IMR-90 (cell line): ENCODE results near the gene ILF3. TPM values are rescaled to one million over a fixed set of nuclear protein-coding genes. Genes with fewer than 3 reads are reported as not detected.

ENCODE experiments used
- ATAC-seq: fragments of 200-7000 bp; cut with Tn5 transposase; 2 replicates; pipeline ENCODE4 v1.9.1; 2020; ENCODE audit warnings: low read depth, mild to moderate bottlenecking, moderate library complexity
- BruUV-seq: library from RNA; stranded (reverse); fragments of 400-500 nt; replicated peaks from 2 replicates; lab custom pipeline; 2021; lab: Mats Ljungman, UMichigan
- CTCF ChIA-PET: fragments of 300-600 bp; formaldehyde crosslinking; extraction: SDS; loops from one replicate; lab custom pipeline; 2021; ENCODE audit warnings: antibody characterized with exemption; lab: Yijun Ruan, JAX
- POLR2A ChIA-PET: fragments of 300-600 bp; sonication (Branson Sonifier 250); formaldehyde crosslinking; loops from one replicate; lab custom pipeline; 2022; ENCODE audit warnings: antibody characterized with exemption; ENCODE audit not compliant: unreplicated experiment; lab: Charles Lee
- DNase-seq: peaks from one replicate; pipeline ENCODE4 v3.0.0; 2013
- H2AFZ ChIP-seq: replicated peaks from 2 replicates; pipeline ENCODE3; 2013; ENCODE audit warnings: low read length, mild to moderate bottlenecking; ENCODE audit not compliant: poor library complexity
- H2AK5ac ChIP-seq: 2 replicates; pipeline ENCODE4 v1.6.1; 2013; ENCODE audit warnings: low read depth, low read length, inconsistent platforms
- H2AK9ac ChIP-seq: replicated peaks from 2 replicates; pipeline ENCODE3; 2013; ENCODE audit warnings: mild to moderate bottlenecking, low read depth, low read length, moderate library complexity; ENCODE audit not compliant: poor library complexity
- H2BK120ac ChIP-seq: 2 replicates; pipeline ENCODE4 v1.6.1; 2013; ENCODE audit warnings: low read depth, low read length, inconsistent platforms
- H2BK15ac ChIP-seq: 3 replicates; pipeline ENCODE4 v1.6.1; 2013; ENCODE audit warnings: low read depth, low read length, inconsistent platforms
- H2BK20ac ChIP-seq: 2 replicates; pipeline ENCODE4 v1.6.1; 2013; ENCODE audit warnings: low read depth, mild to moderate bottlenecking, inconsistent platforms, low read length, moderate library complexity
- H2BK5ac ChIP-seq: 2 replicates; pipeline ENCODE4 v1.6.1; 2013; ENCODE audit warnings: mild to moderate bottlenecking, low read depth, low read length, inconsistent platforms; ENCODE audit not compliant: poor library complexity, severe bottlenecking
- H3K14ac ChIP-seq: replicated peaks from 2 replicates; pipeline ENCODE4 v1.6.1; 2013; ENCODE audit warnings: low read depth, low read length, inconsistent platforms
- H3K18ac ChIP-seq: 2 replicates; pipeline ENCODE4 v1.6.1; 2013; ENCODE audit warnings: low read depth, low read length, control low read depth
- H3K23ac ChIP-seq: 2 replicates; pipeline ENCODE4 v1.6.1; 2013; ENCODE audit warnings: low read depth, low read length, inconsistent platforms
- H3K27ac ChIP-seq: 2 replicates; pipeline ENCODE4 v1.5.1; 2013; ENCODE audit warnings: mild to moderate bottlenecking, control low read depth, low read length; ENCODE audit not compliant: insufficient read depth
- H3K27me3 ChIP-seq: 2 replicates; pipeline ENCODE4 v1.6.1; 2013; ENCODE audit warnings: low read length; ENCODE audit not compliant: control insufficient read depth, insufficient read depth
- H3K36me3 ChIP-seq: 2 replicates; pipeline ENCODE4 v1.6.1; 2013; ENCODE audit warnings: low read length, mixed read lengths; ENCODE audit not compliant: control insufficient read depth, insufficient read depth
- H3K4ac ChIP-seq: 2 replicates; pipeline ENCODE4 v1.6.1; 2013; ENCODE audit warnings: low read depth, low read length, inconsistent platforms
- H3K4me1 ChIP-seq: 2 replicates; pipeline ENCODE4 v1.6.1; 2013; ENCODE audit warnings: low read length, mixed read lengths; ENCODE audit not compliant: control insufficient read depth, insufficient read depth
- H3K4me2 ChIP-seq: 2 replicates; pipeline ENCODE4 v1.6.1; 2013; ENCODE audit warnings: low read depth, mild to moderate bottlenecking, control low read depth, low read length, moderate library complexity
- H3K4me3 ChIP-seq: 2 replicates; pipeline ENCODE4 v1.5.1; 2013; ENCODE audit warnings: low read depth, mild to moderate bottlenecking, control low read depth, low read length, moderate library complexity; ENCODE audit not compliant: insufficient read depth
- H3K56ac ChIP-seq: 2 replicates; pipeline ENCODE4 v1.6.1; 2013; ENCODE audit warnings: low read length, inconsistent platforms; ENCODE audit not compliant: insufficient read depth; ENCODE audit errors: extremely low read depth
- H3K79me1 ChIP-seq, 2 experiments: 2 replicates each; pipeline ENCODE4 v1.6.1; 2013; ENCODE audit warnings: low read length in 2 of 2, inconsistent platforms in 1 of 2, low read depth in 1 of 2
- H3K9ac ChIP-seq: 2 replicates; pipeline ENCODE4 v1.6.1; 2013; ENCODE audit warnings: low read depth, low read length, control low read depth
- H3K9me1 ChIP-seq: 2 replicates; pipeline ENCODE4 v1.6.1; 2013; ENCODE audit warnings: low read length, inconsistent platforms; ENCODE audit not compliant: insufficient read depth
- H3K9me3 ChIP-seq: 2 replicates; pipeline ENCODE4 v1.6.1; 2013; ENCODE audit warnings: low read length; ENCODE audit not compliant: control insufficient read depth, insufficient read depth
- H4K20me1 ChIP-seq: 2 replicates; pipeline ENCODE4 v1.6.1; 2013; ENCODE audit warnings: low read length, inconsistent platforms; ENCODE audit not compliant: insufficient read depth
- H4K5ac ChIP-seq: 2 replicates; pipeline ENCODE4 v1.6.1; 2013; ENCODE audit warnings: mild to moderate bottlenecking, low read depth, low read length, control low read depth
- H4K8ac ChIP-seq, 2 experiments: 2 replicates each; pipeline ENCODE4 v1.6.1; 2013; ENCODE audit warnings: low read depth in 2 of 2, low read length in 2 of 2, control low read depth in 1 of 2, inconsistent platforms in 1 of 2
- H4K91ac ChIP-seq: 2 replicates; pipeline ENCODE4 v1.6.1; 2013; ENCODE audit warnings: low read depth, low read length, inconsistent platforms; ENCODE audit not compliant: insufficient read depth
- BHLHE40 ChIP-seq: fragments of 150-350 bp; IDR thresholded peaks from 2 replicates; pipeline ENCODE4 v1.6.1; 2016; ENCODE audit warnings: mild to moderate bottlenecking, low read depth, low read length
- CEBPB ChIP-seq: IDR thresholded peaks from 2 replicates; pipeline ENCODE4 v1.6.1; 2012; ENCODE audit warnings: low read depth, low read length, improper control_type of control experiment
- CHD1 ChIP-seq: IDR thresholded peaks from 2 replicates; pipeline ENCODE4 v1.6.1; 2012; ENCODE audit warnings: low read depth, low read length, improper control_type of control experiment
- MAFK ChIP-seq: IDR thresholded peaks from 2 replicates; pipeline ENCODE4 v1.6.1; 2012; ENCODE audit warnings: low read depth, low read length, improper control_type of control experiment
- MAZ ChIP-seq: IDR thresholded peaks from 2 replicates; pipeline ENCODE4 v1.6.1; 2012; ENCODE audit warnings: low read depth, mild to moderate bottlenecking, low read length, improper control_type of control experiment, moderate library complexity, borderline replicate concordance
- MXI1 ChIP-seq: IDR thresholded peaks from 2 replicates; pipeline ENCODE4 v1.6.1; 2012; ENCODE audit warnings: low read depth, mild to moderate bottlenecking, low read length, moderate library complexity, borderline replicate concordance
- NFE2L2 ChIP-seq: fragments of 150-350 bp; IDR thresholded peaks from 2 replicates; pipeline ENCODE4 v1.6.1; 2016; ENCODE audit warnings: low read depth, mild to moderate bottlenecking, low read length
- RAD21 ChIP-seq: IDR thresholded peaks from 2 replicates; pipeline ENCODE4 v1.6.1; 2012; ENCODE audit warnings: low read length, improper control_type of control experiment
- RCOR1 ChIP-seq: IDR thresholded peaks from 2 replicates; pipeline ENCODE4 v1.6.1; 2012; ENCODE audit warnings: mild to moderate bottlenecking, low read length, improper control_type of control experiment; ENCODE audit not compliant: insufficient replicate concordance
- RFX5 ChIP-seq: IDR thresholded peaks from 2 replicates; pipeline ENCODE4 v1.8.0; 2012; ENCODE audit warnings: low read depth, mild to moderate bottlenecking, low read length, moderate library complexity
- WGBS, 2 experiments: methylation state at CpG; one replicate each; pipeline versions ENCODE4 v1.1.5 to v1.1.7; 2013; ENCODE audit warnings: missing lambda C conversion rate in 2 of 2; ENCODE audit not compliant: insufficient read length in 1 of 2; ENCODE audit errors: extremely low coverage in 2 of 2; 5-methylcytosine and 5-hydroxymethylcytosine counted together
- dilution Hi-C: fragments of 300-500 bp; cut with HindIII; formaldehyde crosslinking; loops from one replicate; pipeline ENCODE4 v1.14.3; 2018; ENCODE audit warnings: low sequenced_read_pairs; ENCODE audit not compliant: unreplicated experiment
- in situ Hi-C: fragments of 300-500 bp; cut with MboI; formaldehyde crosslinking; loops from 3 replicates; pipeline ENCODE4 v1.14.3; 2019; ENCODE audit warnings: low sequenced_read_pairs, inconsistent platforms, mixed read lengths
- intact Hi-C: fragments of 100-400 bp; cut with micrococcal nuclease; formaldehyde crosslinking; loops from 2 replicates; pipeline ENCODE4 v1.10.0; 2022
- polyA plus RNA-seq, 3 experiments: library from polyadenylated mRNA; depleted of rRNA; stranded (reverse); fragments of >200 nt; gene quantifications; 2 replicates each; pipeline ENCODE4 v1.2.3, GENCODE V29; 2012; ENCODE audit warnings: low replicate concordance in 1 of 3
- total RNA-seq: library from RNA; depleted of rRNA; stranded (reverse); fragments of >200 nt; gene quantifications from 2 replicates; pipeline ENCODE4 v1.2.3, GENCODE V29; 2012
- TF ChIP-seq, protein P1 (sequence below): fragments of 150-350 bp; IDR thresholded peaks from 2 replicates; pipeline ENCODE4 v1.6.1; 2017; ENCODE audit warnings: mild to moderate bottlenecking, antibody characterized with exemption, low read length, low read depth
- TF ChIP-seq, protein P2 (sequence below): conservative IDR thresholded peaks from 2 replicates; pipeline ENCODE4 v1.5.1; 2012; ENCODE audit warnings: mild to moderate bottlenecking, low read depth, low read length, improper control_type of control experiment
- TF ChIP-seq, protein P3 (sequence below): fragments of 150-350 bp; IDR thresholded peaks from 2 replicates; pipeline ENCODE4 v1.6.1; 2016; ENCODE audit warnings: low read depth, mild to moderate bottlenecking, low read length, moderate library complexity, borderline replicate concordance

The ILF3 gene
- total and polyA plus RNA-seq, 2 of the 4 experiments (the other 2 are of a cell fraction): 120 to 166 TPM

DNA sequence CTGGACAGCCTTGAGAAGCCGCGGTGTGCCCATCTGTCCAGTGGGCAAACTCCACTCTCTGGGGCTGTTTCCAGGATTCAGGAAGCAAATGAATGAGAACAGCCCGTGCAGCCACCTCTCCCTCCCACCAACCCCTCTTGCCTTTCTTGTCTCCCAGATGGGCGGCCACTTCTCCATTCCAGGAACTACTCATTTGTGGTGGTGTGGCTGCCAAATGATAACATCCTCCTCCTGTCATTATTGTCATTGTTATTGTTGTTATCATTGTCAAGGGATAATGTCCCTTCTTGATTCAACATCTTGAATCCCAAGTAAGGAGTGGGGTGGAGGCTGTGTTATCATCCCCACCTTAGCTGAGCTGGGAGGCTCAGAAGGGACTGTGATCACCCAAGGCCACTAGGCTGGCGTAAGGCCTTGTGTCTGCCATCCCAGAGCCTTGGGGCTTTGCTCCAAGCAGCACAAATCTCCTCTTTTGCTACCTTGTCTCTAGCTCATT is 65.4 kb downstream of the ILF3 start:
- no peak for TF ChIP-seq CHD1
- no peak for TF ChIP-seq BHLHE40
- TF ChIP-seq RAD21: no peak
- TF ChIP-seq, protein P1, sequence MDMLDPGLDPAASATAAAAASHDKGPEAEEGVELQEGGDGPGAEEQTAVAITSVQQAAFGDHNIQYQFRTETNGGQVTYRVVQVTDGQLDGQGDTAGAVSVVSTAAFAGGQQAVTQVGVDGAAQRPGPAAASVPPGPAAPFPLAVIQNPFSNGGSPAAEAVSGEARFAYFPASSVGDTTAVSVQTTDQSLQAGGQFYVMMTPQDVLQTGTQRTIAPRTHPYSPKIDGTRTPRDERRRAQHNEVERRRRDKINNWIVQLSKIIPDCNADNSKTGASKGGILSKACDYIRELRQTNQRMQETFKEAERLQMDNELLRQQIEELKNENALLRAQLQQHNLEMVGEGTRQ: no peak
- no peak for TF ChIP-seq MAZ
- no peak for TF ChIP-seq RCOR1
- TF ChIP-seq, protein P2, sequence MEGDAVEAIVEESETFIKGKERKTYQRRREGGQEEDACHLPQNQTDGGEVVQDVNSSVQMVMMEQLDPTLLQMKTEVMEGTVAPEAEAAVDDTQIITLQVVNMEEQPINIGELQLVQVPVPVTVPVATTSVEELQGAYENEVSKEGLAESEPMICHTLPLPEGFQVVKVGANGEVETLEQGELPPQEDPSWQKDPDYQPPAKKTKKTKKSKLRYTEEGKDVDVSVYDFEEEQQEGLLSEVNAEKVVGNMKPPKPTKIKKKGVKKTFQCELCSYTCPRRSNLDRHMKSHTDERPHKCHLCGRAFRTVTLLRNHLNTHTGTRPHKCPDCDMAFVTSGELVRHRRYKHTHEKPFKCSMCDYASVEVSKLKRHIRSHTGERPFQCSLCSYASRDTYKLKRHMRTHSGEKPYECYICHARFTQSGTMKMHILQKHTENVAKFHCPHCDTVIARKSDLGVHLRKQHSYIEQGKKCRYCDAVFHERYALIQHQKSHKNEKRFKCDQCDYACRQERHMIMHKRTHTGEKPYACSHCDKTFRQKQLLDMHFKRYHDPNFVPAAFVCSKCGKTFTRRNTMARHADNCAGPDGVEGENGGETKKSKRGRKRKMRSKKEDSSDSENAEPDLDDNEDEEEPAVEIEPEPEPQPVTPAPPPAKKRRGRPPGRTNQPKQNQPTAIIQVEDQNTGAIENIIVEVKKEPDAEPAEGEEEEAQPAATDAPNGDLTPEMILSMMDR: no peak
- TF ChIP-seq, protein P3, sequence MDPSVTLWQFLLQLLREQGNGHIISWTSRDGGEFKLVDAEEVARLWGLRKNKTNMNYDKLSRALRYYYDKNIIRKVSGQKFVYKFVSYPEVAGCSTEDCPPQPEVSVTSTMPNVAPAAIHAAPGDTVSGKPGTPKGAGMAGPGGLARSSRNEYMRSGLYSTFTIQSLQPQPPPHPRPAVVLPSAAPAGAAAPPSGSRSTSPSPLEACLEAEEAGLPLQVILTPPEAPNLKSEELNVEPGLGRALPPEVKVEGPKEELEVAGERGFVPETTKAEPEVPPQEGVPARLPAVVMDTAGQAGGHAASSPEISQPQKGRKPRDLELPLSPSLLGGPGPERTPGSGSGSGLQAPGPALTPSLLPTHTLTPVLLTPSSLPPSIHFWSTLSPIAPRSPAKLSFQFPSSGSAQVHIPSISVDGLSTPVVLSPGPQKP: no peak
- TF ChIP-seq MAFK: no peak
- TF ChIP-seq CEBPB: no peak
- no peak for TF ChIP-seq MXI1
- TF ChIP-seq NFE2L2: no peak
- TF ChIP-seq RFX5: no peak
- intact Hi-C loops (loop anchor here (10.0 kb wide), 1 partner anchor 55 kb away; no protein-coding TSS in a partner anchor), in situ Hi-C loops (no loop called here)

More for the DNA sequence above, 65.4 kb downstream of the ILF3 start:
- no peak overlapping the region for H2BK20ac ChIP-seq
- H3K27ac ChIP-seq: no peak overlapping the region
- H4K8ac ChIP-seq: no peak overlapping the region
- peak overlapping the region; percentile 82 for H3K4me3 ChIP-seq
- H4K5ac ChIP-seq: no peak overlapping the region
- BruUV-seq: no TSS peak
- peak overlapping the region; percentile 76 for H3K9ac ChIP-seq
- dilution Hi-C loops: no loop called here
- peak overlapping the region; percentile 97 for H3K4me2 ChIP-seq
- peaks cover 7% of the 10 kb centered on the region for H3K4me1 ChIP-seq
- no peaks in the 10 kb centered on the region for H3K36me3 ChIP-seq
- peak overlapping the region; percentile 52 for H3K23ac ChIP-seq
- no peaks in the 10 kb centered on the region for H3K9me3 ChIP-seq
- no peak overlapping the region for H2BK15ac ChIP-seq
- H3K27me3 ChIP-seq: no peaks in the 10 kb centered on the region
- H3K56ac ChIP-seq: no peak overlapping the region
- H3K18ac ChIP-seq: no peak overlapping the region
- peaks cover 0 to 44% of the 10 kb centered on the region in 2 experiments; a peak in 2 of 4 replicates for H3K79me1 ChIP-seq
- ChIA-PET POLR2A (no interaction called here), CTCF (no interaction called here)
- no peak overlapping the region for H2AK9ac ChIP-seq
- H2BK5ac ChIP-seq: no peak overlapping the region
- no peak overlapping the region for H2BK120ac ChIP-seq
- H2AFZ ChIP-seq: no peak overlapping the region
- H3K14ac ChIP-seq: peak overlapping the region; percentile 42; the same call in 1 of the 2 replicates
- ATAC-seq (no peak), DNase-seq (no peak)
- H4K20me1 ChIP-seq: peaks cover 62% of the 10 kb centered on the region
- H2AK5ac ChIP-seq: no peak overlapping the region
- H3K4ac ChIP-seq: no peak overlapping the region
- peaks cover 13% of the 10 kb centered on the region for H3K9me1 ChIP-seq
- no peak overlapping the region for H4K91ac ChIP-seq
- 92% methylated on average over 2 of the region's 5 CpGs; no CpG with 5 or more reads in 1 of the 2 experiments for WGBS, 2 experiments
